Stimulated activated CD8-positive, alpha-beta memory T cell treated with anti-CD3 and anti-CD28 coated beads, Interleukin-4, amount 100 ng/mL, for 1 hour (primary cell): ENCODE data around the gene SMIM24.

Experiments
- DNase-seq, 2 donors: peaks; one replicate each; pipeline ENCODE4 v3.0.0-alpha.2; 2020; ENCODE audit warnings: low read depth in 2 of 2, low spot score in 1 of 2

SMIM24 gene

DNA sequence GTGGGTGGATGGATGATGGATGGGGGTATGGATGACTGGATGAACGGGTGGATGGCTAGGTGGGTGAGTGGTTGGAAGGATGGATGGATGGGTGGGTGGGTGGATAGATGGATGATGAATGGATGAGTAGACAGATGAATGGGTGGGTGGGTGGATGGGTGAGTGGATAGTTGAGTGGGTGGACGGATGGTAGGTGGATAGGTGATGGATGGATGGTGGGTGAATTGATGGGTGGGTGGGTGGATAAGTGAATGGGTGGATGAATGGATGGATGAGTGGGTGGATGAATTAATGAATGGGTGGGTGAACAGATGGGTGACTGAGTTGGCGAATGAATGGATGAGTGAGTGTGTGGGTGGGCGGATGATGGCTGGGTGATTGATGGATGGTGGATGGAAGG is 4.9 kb downstream of the SMIM24 start:
- DNase-seq, result no peak

GRCh38 chr19:3474614-3475013 is 5.7 kb downstream of the SMIM24 start:
- no peak for DNase-seq

- DNase-seq, result no peak
Observed at GRCh38 chr19:3474010-3474409, 6.3 kb downstream of the SMIM24 start.

GRCh38 chr19:3471954-3472655 is 8.2 kb downstream of the SMIM24 start:
- no peak for DNase-seq

GRCh38 chr19:3470500-3471128 is 9.7 kb downstream of the SMIM24 start:
- DNase-seq, result no peak

- no peak for DNase-seq
Observed at GRCh38 chr19:3469638-3470499, 10.5 kb downstream of the SMIM24 start.

DNA sequence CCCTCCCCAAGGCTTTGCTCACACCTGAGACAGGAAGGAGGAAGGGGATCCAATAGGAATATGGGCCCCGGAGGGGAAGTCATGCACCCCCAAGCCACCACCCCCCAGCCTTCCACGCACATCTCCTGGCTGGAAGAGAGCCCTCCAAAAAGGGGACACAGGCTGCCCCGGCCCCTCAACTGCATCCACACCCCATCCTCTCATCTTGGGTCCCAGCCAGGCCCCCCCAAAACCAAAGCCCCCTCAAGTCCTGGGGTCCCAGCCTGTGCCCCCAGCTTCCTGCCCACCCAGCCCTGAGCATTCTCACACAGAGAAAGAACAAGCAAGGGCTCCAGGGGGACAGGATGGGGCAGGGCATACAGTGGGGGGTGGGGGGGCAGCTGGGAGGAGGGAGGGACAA is 12.1 kb downstream of the SMIM24 start:
- DNase-seq, result no peak

- no peak for DNase-seq
Observed at GRCh38 chr19:3467437-3468198, 12.7 kb downstream of the SMIM24 start.

DNA sequence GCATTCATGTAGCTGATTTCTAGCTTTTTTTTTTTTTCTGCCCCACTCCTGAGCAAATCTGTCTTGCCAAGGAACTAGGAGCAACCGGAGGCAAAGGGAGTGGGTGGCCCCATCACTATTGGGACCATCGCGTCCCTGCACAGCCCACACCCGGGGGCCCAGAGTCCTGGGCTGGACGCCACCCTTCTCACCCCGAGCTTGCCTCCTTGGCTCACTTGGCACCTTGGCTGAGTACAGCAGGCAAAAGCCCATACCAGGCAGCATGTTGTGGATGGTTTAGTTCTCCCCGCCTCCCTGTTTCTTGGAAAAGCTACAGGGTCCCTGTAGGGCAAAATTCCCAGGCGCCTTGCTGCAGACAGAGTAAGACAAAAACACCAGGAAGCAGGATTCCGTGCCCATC is 13.7 kb downstream of the SMIM24 start:
- no peak for DNase-seq

- DNase-seq, result no peak
Observed at GRCh38 chr19:3465552-3465951, 14.8 kb downstream of the SMIM24 start.

DNA sequence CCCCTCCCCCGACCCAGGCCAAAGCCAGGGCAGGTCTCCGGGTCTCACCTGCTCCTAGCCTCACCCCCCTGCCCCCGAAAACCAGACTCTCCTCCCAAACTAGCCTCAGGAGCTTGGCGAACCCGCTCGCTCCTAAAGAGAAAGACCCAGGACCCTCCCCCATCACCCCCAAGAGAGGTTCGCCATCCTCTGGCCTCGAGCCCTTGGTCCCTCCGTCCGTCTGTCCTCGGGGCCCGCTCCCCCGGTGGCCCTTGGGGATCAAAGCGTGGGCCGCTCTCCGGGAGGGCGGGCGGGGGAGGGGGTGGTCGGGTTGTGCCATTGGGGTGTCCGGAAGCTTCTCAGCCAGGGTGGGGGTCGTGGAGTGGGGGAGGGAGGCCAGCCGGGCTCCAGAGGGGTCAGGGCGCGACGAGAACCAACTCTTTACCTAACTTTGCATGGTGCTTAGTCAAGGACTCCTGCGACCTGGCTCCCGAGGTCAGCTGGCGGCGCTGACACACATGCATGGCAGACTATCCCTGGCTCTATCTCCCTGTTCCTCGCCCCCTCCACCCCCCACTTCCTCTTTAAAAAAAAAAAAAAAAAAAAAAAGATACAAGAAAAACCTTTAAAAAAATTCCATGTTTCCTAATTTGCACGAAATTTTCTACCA is 15.6 kb downstream of the SMIM24 start:
- DNase-seq, result no peak

DNA sequence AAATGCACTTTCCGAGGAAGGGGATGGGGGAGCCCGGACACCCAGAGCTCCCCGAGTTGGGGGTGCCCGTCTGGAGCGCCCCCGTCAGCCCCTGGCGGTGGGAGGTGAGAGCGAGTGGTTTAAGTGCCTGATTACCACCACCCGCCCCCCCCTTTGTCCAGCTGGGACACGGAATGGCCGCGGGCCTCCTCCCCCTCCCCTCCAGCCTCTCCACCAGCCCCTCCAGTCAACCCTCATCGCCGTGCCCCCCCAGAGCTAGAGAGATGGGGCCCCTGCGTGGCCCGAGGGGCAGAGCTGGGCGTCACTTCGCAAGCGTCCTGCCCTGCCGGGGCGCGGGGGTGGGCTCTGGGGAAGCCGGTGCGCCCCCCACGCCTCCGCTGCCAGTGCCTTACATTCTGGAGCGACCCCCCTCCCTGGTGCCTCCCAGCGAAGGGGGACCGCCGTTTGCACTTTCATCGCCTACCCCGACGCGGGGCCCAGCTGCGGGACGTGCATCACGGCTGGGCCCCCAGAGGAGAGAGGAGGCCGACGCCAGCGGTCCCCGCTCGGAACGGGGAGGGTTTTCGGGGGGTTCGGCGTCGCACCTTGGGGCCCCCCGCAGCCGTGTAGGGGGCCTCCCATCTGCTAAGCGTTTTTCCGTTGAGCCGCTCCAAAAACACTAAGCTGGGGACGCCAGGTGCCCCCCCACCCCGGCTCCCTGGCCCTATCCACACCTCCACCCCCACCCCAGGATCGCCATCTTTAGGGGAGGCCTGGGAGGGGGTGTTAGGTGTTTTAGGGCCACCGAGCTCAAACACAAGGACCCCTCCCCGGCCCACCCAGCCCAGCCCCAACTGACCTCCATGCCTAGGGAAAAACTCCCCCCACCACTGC is 16.4 kb downstream of the SMIM24 start:
- no peak for DNase-seq

GRCh38 chr19:3462991-3463713 is 17.2 kb downstream of the SMIM24 start:
- DNase-seq, result no peak

DNA sequence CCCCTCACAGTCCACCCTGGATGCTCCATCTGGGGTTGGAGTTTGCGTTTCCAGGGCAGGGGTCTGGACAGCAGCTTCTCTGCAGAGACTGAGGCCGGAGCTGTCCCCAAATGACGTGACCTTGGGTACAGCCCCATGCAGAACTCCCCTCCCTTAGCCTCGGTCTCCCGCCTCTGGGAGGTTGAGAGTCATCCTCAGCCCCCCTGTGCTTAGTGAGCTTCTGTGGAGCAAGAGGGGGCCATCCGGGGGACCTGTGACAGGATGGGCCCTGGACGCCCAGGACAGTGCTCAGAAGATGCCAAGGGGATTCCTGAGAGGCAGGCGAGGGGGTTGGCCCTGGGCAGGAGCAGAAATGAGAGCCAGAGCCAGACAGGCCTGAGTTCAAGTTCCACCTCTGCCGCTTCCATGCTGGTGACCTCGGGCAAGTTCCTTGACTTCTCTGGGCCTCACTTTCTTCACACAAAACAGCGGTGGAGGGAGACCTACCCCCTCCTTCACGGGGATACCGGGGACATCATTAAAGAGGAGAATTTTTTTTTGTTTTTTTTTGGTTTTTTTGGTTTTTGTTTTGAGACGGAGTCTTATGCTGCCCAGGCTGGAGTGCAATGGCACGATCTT is 20.3 kb downstream of the SMIM24 start:
- no peak for DNase-seq

GRCh38 chr19:3459089-3459881 is 21.0 kb downstream of the SMIM24 start:
- no peak for DNase-seq

DNA sequence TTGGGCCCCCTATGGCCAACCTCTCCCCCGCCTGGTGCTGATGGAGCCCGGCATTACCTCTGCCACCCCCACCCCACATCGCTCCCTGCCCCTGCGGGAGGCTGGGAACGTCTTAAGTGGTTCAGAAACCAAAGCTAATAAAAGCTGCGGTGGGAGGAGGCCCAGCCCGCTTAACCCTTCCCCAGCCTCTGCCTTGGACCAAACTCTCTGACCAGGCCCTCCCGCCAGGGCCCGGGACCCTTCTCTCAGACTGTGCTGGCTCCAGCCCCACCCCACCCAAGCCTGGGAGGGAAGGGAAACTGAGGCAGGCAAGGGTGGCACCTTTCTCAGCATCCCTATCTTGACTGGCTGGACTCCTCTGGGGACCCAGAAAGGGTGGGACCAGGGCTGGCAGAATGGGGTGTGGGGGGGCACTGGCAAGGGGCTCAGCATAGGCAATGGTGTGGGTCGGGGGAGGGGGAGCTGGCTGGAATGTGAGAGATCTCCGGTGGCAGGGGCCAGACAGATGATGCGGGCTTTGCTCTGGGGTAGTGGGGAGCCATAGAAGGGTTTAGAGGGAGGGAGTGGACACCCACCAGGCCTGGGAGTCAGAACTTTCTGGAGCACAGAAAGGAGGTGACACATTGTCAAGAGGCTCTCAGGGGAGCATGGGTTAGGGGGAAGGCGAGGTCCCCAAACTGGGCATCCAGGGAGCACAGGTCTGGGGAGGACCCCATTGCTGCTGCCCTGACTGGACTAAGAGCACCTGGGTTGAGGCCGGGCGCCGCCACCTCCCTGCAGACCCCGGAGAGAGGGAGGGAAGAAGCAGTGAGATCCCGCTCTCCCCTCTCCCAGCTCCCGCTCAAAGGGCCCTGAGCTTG is 21.9 kb downstream of the SMIM24 start:
- no peak for DNase-seq
